GM12891 (cell line): ENCODE results near the gene RBM28. TPM values are rescaled to one million over a fixed set of nuclear protein-coding genes. Genes with fewer than 3 reads are reported as not detected.

Source experiments
- DNase-seq: peaks from one replicate; pipeline ENCODE4 v3.0.0; 2011; ENCODE audit warnings: low spot score; ENCODE audit not compliant: insufficient read length
- FAIRE-seq: peaks from 2 replicates; lab custom pipeline; 2011; peaks lifted over from hg19 to GRCh38; lab: Jason Lieb, UNC
- PAX5 ChIP-seq: IDR thresholded peaks from 2 replicates; pipeline ENCODE4 v1.6.1; 2011; ENCODE audit warnings: low read length, moderate library complexity, mild to moderate bottlenecking; ENCODE audit not compliant: insufficient read depth, severe bottlenecking
- POLR2A ChIP-seq: IDR thresholded peaks from 2 replicates; pipeline ENCODE4 v1.6.1; 2011; ENCODE audit warnings: low read depth, low read length, control low read depth
- POLR2AphosphoS5 ChIP-seq: IDR thresholded peaks from 2 replicates; pipeline ENCODE4 v1.6.1; 2011; ENCODE audit warnings: low read depth, low read length, control low read depth
- POU2F2 ChIP-seq: IDR thresholded peaks from 2 replicates; pipeline ENCODE4 v1.6.1; 2011; ENCODE audit warnings: low read depth, mild to moderate bottlenecking, control low read depth, low read length, moderate library complexity
- SPI1 ChIP-seq: IDR thresholded peaks from 2 replicates; pipeline ENCODE4 v1.6.1; 2011; ENCODE audit warnings: low read depth, low read length, control low read depth
- TAF1 ChIP-seq: IDR thresholded peaks from 2 replicates; pipeline ENCODE4 v1.6.1; 2011; ENCODE audit warnings: low read depth, low read length, control low read depth
- polyA plus RNA-seq: library from polyadenylated mRNA; unstranded; fragments of >200 nt; gene quantifications from one replicate; pipeline ENCODE4 v1.2.1, GENCODE V29; 2012; ENCODE audit warnings: low read depth, missing spikeins, inconsistent platforms; ENCODE audit not compliant: missing spikeins

RBM28 gene, protein sequence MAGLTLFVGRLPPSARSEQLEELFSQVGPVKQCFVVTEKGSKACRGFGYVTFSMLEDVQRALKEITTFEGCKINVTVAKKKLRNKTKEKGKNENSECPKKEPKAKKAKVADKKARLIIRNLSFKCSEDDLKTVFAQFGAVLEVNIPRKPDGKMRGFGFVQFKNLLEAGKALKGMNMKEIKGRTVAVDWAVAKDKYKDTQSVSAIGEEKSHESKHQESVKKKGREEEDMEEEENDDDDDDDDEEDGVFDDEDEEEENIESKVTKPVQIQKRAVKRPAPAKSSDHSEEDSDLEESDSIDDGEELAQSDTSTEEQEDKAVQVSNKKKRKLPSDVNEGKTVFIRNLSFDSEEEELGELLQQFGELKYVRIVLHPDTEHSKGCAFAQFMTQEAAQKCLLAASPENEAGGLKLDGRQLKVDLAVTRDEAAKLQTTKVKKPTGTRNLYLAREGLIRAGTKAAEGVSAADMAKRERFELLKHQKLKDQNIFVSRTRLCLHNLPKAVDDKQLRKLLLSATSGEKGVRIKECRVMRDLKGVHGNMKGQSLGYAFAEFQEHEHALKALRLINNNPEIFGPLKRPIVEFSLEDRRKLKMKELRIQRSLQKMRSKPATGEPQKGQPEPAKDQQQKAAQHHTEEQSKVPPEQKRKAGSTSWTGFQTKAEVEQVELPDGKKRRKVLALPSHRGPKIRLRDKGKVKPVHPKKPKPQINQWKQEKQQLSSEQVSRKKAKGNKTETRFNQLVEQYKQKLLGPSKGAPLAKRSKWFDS
- 18.1 TPM for polyA plus RNA-seq

DNA sequence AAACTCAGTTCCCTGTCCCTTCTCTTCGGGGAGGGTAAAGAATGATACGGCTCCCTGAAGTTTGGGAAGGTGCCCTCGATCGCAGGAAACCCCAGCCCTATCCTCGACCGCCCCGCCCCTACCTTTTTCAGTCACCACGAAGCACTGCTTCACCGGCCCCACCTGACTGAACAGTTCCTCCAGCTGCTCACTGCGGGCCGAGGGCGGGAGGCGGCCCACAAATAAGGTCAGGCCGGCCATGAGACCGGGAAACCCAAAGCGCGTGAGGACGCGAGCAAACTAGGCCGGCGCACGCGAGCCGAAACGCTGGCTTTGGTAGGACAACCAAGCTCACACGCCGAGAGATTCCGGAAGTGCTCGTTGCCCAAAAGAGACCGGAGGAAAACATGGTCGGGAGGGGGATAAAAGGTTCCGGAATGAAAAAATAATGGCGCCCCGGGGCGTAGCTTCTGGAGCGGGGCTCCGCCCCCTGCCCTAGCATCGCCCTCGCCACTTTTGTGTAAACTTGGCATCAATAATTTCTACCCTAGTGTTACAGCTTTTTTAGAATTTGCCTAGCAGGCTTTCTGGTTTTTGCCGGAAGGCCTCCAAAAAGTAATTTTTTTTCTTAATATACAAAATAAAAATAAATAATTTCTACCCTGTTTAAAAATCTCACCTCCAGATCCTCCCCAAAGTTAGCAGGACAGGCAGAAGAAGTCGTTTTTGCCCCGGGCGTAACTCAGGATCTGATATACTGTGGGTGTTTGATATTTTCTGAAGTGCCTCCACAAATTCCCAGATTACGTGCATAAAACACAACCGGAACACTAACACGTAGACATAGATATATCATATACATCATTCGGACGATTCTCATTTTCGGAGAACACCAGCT is at the start of gene RBM28:
Gene RBM28, minus strand, starts transcription at position 355 of the 877 bp plus-strand sequence. Its CDS starts 115 bp downstream, at position 240.
- TF ChIP-seq SPI1 (no peak), TAF1 (peak; percentile 79), POU2F2 (peak; percentile 74; the same call in 1 of the 2 replicates), POLR2A (peak; percentile 89), POLR2AphosphoS5 (peak; percentile 81), PAX5 (no peak)
- peak; percentile 81 for DNase-seq
- peak; percentile 91 for FAIRE-seq

DNA sequence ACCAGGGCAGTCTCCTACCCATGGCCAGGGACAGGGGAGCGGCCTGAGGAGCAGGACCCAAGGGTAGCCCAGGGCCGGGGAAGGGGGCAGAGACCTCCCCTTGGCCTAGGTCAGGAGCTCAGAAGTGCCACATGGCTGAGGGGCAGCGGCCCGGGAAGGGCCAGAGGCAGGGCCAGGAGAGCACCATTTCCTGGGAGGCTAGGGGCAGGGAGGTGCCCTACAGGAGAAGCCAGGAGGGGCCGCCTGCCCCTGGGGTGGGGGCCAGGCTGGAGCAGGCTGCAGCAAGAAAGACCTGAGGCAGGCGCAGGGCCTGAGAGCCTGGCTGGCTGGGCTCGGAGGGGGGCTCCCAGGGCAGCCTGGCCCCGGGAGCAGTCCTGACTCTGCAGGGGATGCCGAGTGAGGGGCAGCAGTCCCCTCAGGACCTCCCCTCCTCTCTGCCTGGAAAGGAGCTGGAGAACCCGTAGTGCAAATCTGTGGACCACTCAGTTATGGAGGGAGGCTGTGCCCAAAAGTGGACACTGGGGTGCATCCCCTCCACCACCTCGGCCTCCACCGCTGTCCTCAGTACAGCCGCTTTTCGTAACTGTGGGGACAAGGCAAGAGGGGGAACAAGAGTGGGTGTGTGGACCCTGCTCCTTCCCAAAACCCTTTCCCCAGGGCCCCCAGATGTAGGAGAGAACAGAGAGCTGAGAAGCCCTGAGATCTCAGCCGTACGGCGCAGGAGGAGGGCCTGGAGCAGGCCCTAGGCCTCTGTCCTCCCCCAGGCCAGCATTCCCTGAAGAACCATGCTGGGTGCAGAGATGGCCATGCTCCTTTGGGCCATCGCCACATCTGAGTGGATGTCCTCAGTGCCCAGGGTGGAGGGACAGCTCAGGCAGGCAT is 49.0 kb upstream of the RBM28 start:
- FAIRE-seq (no peak), DNase-seq (no peak)
- no peak for TF ChIP-seq TAF1
- no peak for TF ChIP-seq POLR2AphosphoS5
- TF ChIP-seq POLR2A = no peak
- TF ChIP-seq SPI1 = no peak
- no peak for TF ChIP-seq POU2F2
- TF ChIP-seq PAX5 = no peak

DNA sequence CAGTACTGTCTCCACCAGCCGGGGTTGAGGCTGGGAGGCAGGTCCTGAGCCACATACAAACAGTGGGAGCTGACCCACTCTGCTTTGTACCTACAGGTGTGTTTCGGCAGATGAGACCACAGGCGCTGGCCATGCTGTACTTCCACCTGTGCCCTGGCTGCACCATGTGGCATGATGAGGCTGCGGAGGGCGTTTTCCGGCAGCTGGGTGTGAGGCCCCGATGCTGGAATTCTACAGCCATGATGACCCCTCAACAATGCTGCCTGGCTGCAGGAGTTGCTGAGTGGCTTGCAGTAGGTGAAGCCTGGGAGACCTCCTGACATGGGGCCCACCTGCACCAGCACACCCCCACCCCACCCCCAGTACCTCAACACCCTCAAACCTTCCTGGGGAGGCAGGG is 48.1 kb upstream of the RBM28 start:
- TF ChIP-seq SPI1 (no peak), TAF1 (no peak), POLR2AphosphoS5 (no peak), POLR2A (no peak), POU2F2 (no peak), PAX5 (no peak)
- no peak for FAIRE-seq
- DNase-seq = no peak

DNA sequence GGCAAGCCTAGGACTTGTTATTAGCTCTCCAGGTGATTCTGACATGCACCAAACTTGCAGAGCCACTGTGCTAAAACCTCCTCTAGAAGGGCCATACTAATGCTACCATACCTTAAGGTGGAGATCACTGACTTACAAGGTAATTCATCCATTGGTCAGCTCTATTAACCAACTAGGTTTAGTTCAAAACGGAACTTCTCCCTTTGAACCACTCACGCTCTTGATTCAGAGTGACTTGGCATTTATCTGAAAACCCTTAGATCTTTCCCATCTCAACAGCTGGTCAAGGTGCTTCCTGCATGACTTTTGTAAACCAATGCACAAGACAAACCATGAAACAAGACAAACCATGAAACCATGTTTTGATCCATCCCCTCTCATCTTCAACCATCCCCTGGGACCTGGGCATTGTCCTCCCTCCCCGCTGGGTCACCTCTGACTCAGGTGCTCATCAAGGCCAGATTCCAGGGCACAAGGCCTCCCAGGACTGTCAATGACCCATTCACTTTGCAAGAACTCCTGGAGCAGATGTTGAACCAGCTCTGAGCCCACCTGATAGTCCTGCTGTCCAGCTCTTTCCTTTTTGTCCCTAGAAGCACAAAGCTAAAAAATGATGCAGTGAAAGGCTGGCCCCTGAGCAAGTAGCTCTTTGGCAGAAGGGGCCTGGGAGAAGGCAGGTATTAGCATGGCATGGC is 47.3 kb upstream of the RBM28 start:
- DNase-seq (no peak), FAIRE-seq (no peak)

DNA sequence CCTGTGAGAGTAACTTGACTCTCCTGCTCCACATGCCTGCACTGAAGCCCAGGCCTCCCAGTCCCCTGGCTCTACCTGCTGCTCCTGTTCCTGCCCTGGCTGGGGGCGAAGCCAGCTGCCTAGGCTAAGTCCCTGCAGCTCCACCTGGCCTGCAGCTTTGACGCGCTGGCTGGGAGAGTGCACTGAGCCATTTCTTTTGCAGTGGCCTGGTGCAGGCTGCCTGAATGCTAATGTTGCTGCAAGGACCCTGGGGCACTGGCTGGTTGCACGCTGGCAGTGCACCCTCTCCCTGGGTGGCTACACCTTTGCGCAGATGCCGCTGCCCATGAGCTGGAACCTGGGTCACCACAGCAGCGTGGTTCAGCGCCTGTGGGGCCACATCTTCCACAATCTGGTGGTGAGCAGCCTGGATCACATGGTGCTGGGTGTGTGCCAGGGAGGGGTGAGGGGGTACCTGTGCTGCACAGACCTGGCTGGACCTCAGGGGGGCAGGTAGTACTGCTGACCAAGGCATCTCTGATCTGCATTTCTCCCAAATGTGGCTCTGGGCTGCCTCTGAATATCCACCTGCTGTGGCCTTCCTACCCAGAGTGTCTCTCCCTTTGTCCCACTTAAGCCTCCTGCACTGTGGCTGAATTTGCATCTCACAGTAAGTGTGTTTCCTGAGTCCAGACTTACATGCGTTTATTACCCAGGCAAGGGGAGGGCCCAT is 46.1 kb upstream of the RBM28 start:
- TF ChIP-seq POLR2A = no peak
- TF ChIP-seq SPI1 = no peak
- no peak for TF ChIP-seq PAX5
- no peak for TF ChIP-seq POLR2AphosphoS5
- no peak for TF ChIP-seq TAF1
- TF ChIP-seq POU2F2 = no peak
- no peak for DNase-seq
- no peak for FAIRE-seq

More for the DNA sequence above, 47.3 kb upstream of the RBM28 start:
- TF ChIP-seq SPI1 (no peak), POU2F2 (no peak), POLR2AphosphoS5 (peak; percentile 1; the same call in 1 of the 2 replicates)

DNA sequence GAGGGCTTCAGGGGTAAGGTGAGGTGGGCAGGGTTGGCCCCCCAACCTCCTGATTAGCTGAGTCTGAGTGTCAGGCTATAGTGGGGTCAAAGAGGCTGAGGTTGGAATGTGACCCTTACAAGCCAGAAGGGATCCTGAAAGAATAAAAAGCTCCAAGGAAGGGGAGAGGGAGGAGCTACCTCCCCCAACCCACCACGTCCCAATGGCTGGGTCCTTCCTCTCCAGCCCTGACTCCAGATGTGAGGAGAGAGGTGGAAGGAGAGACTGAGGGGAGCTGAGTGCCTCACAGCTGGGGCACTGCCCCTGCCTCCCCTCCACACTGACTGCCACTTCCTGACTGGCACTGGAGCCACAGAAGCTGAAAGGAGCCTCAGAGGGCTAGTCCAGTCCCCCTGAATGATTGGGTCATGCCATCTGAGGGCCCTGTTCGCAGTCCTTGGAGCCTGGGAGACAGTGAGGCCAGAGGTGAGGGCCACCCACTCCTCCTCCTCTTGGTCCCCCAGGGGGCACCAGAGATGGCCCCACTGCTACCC is 45.4 kb upstream of the RBM28 start:
- no peak for TF ChIP-seq TAF1
- DNase-seq (no peak), FAIRE-seq (no peak)

DNA sequence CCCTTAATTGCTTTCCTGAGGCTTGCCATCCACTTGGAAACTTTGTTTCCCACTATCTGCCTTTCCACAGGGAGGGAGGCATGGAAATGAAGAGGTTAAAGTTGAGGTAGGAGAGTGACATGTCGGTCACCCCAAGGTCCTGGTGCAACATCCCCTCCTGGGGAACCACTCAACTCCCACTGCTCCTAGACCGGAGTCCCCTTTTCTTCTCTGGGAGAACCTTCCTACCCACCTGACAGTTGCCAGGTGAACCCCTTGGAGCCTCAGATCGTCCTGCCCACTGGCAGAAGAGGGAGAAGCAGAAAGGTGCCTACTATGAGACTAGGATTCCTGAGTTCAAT is 44.4 kb upstream of the RBM28 start:
- no peak for DNase-seq

More for the DNA sequence above, 44.4 kb upstream of the RBM28 start:
- TF ChIP-seq POLR2AphosphoS5 (no peak), PAX5 (no peak), POLR2A (no peak), SPI1 (no peak), POU2F2 (no peak), TAF1 (no peak)
- no peak for FAIRE-seq
